GM12875 (cell line): ENCODE results near the gene MBP.

Experiments
- H3K4me3 ChIP-seq: one replicate; pipeline ENCODE4 v1.5.1; 2011; ENCODE audit warnings: low read depth, low read length, control low read depth
- TF ChIP-seq, protein P1 (sequence below): IDR thresholded peaks from 2 replicates; pipeline ENCODE4 v1.5.1; 2011; ENCODE audit warnings: low read depth, mild to moderate bottlenecking, control low read depth, inconsistent platforms, low read length, moderate library complexity, borderline replicate concordance; ENCODE audit not compliant: insufficient read depth

MBP gene

GRCh38 chr18:77144451-77145118 lies 12.0 kb upstream of the MBP start:
- H3K4me3 ChIP-seq: no peak overlapping the region
- TF ChIP-seq, protein P1, sequence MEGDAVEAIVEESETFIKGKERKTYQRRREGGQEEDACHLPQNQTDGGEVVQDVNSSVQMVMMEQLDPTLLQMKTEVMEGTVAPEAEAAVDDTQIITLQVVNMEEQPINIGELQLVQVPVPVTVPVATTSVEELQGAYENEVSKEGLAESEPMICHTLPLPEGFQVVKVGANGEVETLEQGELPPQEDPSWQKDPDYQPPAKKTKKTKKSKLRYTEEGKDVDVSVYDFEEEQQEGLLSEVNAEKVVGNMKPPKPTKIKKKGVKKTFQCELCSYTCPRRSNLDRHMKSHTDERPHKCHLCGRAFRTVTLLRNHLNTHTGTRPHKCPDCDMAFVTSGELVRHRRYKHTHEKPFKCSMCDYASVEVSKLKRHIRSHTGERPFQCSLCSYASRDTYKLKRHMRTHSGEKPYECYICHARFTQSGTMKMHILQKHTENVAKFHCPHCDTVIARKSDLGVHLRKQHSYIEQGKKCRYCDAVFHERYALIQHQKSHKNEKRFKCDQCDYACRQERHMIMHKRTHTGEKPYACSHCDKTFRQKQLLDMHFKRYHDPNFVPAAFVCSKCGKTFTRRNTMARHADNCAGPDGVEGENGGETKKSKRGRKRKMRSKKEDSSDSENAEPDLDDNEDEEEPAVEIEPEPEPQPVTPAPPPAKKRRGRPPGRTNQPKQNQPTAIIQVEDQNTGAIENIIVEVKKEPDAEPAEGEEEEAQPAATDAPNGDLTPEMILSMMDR: no peak

DNA sequence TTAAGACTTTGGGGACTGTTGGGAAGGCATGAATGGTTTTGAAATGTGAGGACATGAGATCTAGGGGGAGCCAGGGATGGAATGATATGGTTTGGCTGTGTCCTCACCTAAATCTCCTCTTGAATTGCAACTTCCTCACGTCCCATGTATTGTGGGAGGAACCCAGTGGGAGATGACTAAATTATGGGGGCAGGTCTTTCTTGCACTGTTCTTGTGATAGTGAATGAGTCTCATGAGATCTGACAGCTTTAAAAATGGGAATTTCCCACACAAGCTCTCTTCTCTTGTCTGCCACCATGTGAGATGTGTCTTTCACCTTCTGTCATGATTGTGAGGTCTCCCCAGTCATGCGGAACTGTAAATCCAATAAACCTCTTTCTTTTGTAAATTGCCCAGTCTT lies 11.5 kb upstream of the MBP start:
- no peak overlapping the region for H3K4me3 ChIP-seq
- TF ChIP-seq, protein P1: no peak

DNA sequence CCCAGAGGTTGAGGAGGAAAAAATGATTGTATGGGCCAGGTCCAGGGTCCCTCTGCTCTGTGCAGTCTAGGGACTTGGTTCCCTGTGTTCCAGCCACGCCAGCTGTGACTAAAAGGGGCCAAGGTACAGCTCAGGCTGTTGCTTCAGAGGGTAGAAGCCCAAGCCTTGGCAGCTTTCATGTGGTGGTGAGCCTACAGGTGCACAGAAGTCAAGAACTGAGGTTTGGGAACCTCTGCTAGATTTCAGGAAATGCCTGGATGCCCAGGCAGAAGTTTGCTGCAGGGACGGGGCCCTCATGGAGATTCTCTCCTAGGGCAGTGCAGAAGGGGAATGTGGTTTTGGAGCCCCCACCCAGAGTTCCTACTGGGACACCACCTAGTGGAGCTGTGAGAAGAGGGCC lies 10.6 kb upstream of the MBP start:
- TF ChIP-seq, protein P1: no peak
- no peak overlapping the region for H3K4me3 ChIP-seq

- TF ChIP-seq, protein P1: 0 out of 2 replicates have a peak, but pooled peaks have one; percentile 24
- H3K4me3 ChIP-seq: no peak overlapping the region
These were observed 9.0 kb upstream of the MBP start for GRCh38 chr18:77141401-77142118.

- H3K4me3 ChIP-seq: no peak overlapping the region
- TF ChIP-seq, protein P1: no peak
These were observed 8.0 kb upstream of the MBP start for GRCh38 chr18:77140439-77141109.

DNA sequence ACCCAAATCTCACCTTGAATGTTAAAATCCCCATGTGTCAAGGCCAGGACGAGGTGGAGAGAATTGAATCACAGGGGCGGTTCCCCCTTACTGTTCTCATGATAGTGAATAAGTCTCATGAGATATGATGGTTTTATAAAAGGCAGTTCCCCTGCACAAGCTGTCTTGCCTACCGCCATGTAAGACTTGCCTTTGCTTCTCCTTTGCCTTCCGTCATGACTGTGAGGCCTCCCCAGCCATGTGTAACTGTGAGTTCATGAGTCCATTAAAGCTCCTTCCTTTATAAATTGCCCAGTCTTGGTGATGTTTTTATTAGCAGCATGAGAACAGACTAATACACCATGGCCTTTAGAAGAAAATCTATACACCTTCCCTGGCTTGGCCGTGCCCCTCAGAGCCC lies 7.4 kb upstream of the MBP start:
- TF ChIP-seq, protein P1: no peak
- H3K4me3 ChIP-seq: no peak overlapping the region
